Cardiac muscle cell (in vitro differentiated cells and primary cell): Measurements from ENCODE around the gene PXMP2. TPM values are rescaled to one million over a fixed set of nuclear protein-coding genes. Genes with fewer than 3 reads are reported as not detected.

Experiments
- DNase-seq, 2 donors: peaks; one replicate each; pipeline versions ENCODE4 v3.0.0 to v3.0.0-alpha.2; 2010 to 2017; ENCODE audit warnings: low read depth in 1 of 2, low spot score in 1 of 2
- H3K27ac ChIP-seq: fragments of 200-600 bp; sonication (generic); 2 replicates; pipeline ENCODE4 v1.5.1; 2016
- H3K27me3 ChIP-seq: fragments of 200-600 bp; sonication (generic); 2 replicates; pipeline ENCODE4 v1.6.0; 2016; ENCODE audit warnings: control low read depth
- H3K36me3 ChIP-seq: fragments of 200-600 bp; sonication (generic); 2 replicates; pipeline ENCODE4 v1.5.1; 2016; ENCODE audit warnings: control low read depth
- H3K4me1 ChIP-seq: fragments of 200-600 bp; sonication (generic); 2 replicates; pipeline ENCODE4 v1.8.1; 2017; ENCODE audit warnings: low read depth, mild to moderate bottlenecking, mixed run types
- H3K4me3 ChIP-seq: fragments of 200-600 bp; sonication (generic); 2 replicates; pipeline ENCODE4 v1.5.1; 2016; ENCODE audit warnings: mild to moderate bottlenecking
- H3K9me3 ChIP-seq: fragments of 200-600 bp; sonication (generic); 2 replicates; pipeline ENCODE4 v1.5.1; 2017; ENCODE audit warnings: low read depth, mild to moderate bottlenecking, control low read depth
- polyA plus RNA-seq: library from polyadenylated mRNA; unstranded; fragments of >200 nt; fragmentation: Nextera tagmentation; extraction: Ambion mirVana; gene quantifications from 2 replicates; pipeline ENCODE4 v1.2.1, GENCODE V29; 2016
- total RNA-seq: library from RNA; depleted of rRNA; stranded (reverse); fragments of >200 nt; gene quantifications from 2 replicates; pipeline ENCODE4 v1.2.3, GENCODE V29; 2016
- TF ChIP-seq, protein P1 (sequence below): IDR thresholded peaks from 2 replicates; pipeline ENCODE4 v1.5.1; 2012; ENCODE audit warnings: low read depth, mild to moderate bottlenecking, low read length

The PXMP2 gene
- total and polyA plus RNA-seq, 2 experiments from 2014 or later = 41.6 to 111 TPM

DNA sequence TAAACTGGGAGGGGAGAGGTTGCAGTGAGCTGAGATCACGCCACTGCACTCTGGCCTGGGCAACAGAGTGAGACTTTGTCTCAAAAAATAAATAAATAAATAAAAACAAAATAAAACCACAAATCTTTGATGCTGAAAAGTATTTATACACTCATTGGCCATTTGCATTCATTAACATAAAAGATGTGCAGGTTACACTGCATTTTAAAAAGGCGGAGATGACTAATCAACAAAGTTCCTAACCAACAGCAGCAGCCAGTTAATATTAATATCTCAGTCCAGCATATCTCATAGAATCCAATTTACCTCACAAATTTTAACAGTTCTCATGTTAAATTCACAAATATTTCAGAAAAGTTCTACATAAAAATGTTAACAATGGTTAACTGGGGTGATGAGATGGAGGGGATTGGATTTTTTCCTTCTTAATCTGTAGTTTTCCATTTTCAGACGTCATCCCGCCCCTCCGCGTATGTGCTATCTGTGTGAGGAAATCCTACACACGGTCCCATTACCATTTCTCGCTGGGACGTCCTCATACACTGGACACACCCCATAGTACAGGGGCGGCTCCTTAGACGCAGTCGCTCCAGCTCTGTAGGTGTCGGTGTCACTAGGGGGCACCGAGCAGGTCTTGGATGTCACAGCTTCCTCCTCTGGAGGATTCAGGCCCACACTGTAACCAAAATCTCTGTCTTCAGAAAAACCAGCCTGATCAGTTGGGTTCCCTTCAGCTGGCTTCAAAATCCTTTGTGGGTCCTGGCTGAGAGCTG is 67.0 kb downstream of the PXMP2 start:
- H3K9me3 ChIP-seq = no peaks in the 10 kb centered on the region
- peaks cover 35% of the 10 kb centered on the region for H3K36me3 ChIP-seq
- DNase-seq = no peak

More for the DNA sequence above, 67.0 kb downstream of the PXMP2 start:
- Histone ChIP-seq H3K4me1 (no peaks in the 10 kb centered on the region), H3K27ac (no peak overlapping the region), H3K4me3 (no peak overlapping the region), H3K27me3 (no peaks in the 10 kb centered on the region)
- TF ChIP-seq, protein P1, sequence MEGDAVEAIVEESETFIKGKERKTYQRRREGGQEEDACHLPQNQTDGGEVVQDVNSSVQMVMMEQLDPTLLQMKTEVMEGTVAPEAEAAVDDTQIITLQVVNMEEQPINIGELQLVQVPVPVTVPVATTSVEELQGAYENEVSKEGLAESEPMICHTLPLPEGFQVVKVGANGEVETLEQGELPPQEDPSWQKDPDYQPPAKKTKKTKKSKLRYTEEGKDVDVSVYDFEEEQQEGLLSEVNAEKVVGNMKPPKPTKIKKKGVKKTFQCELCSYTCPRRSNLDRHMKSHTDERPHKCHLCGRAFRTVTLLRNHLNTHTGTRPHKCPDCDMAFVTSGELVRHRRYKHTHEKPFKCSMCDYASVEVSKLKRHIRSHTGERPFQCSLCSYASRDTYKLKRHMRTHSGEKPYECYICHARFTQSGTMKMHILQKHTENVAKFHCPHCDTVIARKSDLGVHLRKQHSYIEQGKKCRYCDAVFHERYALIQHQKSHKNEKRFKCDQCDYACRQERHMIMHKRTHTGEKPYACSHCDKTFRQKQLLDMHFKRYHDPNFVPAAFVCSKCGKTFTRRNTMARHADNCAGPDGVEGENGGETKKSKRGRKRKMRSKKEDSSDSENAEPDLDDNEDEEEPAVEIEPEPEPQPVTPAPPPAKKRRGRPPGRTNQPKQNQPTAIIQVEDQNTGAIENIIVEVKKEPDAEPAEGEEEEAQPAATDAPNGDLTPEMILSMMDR = no peak

Other genes with a start within 250 kb of the PXMP2 start
- 19.9 and 37.3 TPM in 2 replicates for gene FBRSL1, start 197.4 kb upstream of the PXMP2 start, total RNA-seq
- 45.0 and 52.9 TPM in 2 replicates for gene FBRSL1, start 197.4 kb upstream of the PXMP2 start, polyA plus RNA-seq
- not detected in 2 replicates for gene LRCOL1, start 77.0 kb upstream of the PXMP2 start, total RNA-seq
- not detected in 2 replicates for gene LRCOL1, start 77.0 kb upstream of the PXMP2 start, polyA plus RNA-seq
- not detected in 2 replicates for gene P2RX2, start 68.8 kb upstream of the PXMP2 start, total RNA-seq
- gene P2RX2, start 68.8 kb upstream of the PXMP2 start, polyA plus RNA-seq = not detected in 2 replicates
- gene POLE, start 245 bp upstream of the PXMP2 start, total RNA-seq = 20.1 and 46.1 TPM in 2 replicates
- 13.3 and 19.3 TPM in 2 replicates for gene POLE, start 245 bp upstream of the PXMP2 start, polyA plus RNA-seq
- 23.8 and 42.0 TPM in 2 replicates for gene PGAM5, start 23.3 kb downstream of the PXMP2 start, total RNA-seq
- gene PGAM5, start 23.3 kb downstream of the PXMP2 start, polyA plus RNA-seq = 18.4 and 28.5 TPM in 2 replicates
- 37.2 and 37.9 TPM in 2 replicates for gene ANKLE2, start 74.2 kb downstream of the PXMP2 start, total RNA-seq
- 27.8 and 37.1 TPM in 2 replicates for gene ANKLE2, start 74.2 kb downstream of the PXMP2 start, polyA plus RNA-seq
- gene GOLGA3, start 141.3 kb downstream of the PXMP2 start, total RNA-seq = 40.4 and 50.8 TPM in 2 replicates
- gene GOLGA3, start 141.3 kb downstream of the PXMP2 start, polyA plus RNA-seq = 12.2 and 15.3 TPM in 2 replicates
- gene CHFR, start 200.0 kb downstream of the PXMP2 start, total RNA-seq = 30.6 and 36.3 TPM in 2 replicates
- gene CHFR, start 200.0 kb downstream of the PXMP2 start, polyA plus RNA-seq = 29.4 and 30.0 TPM in 2 replicates